GM19372 (cell line): ENCODE data around the gene UGT1A7.
"Not testable (repeated sequence)": the region's sequence is repeated elsewhere in the genome, so short reads cannot be mapped to it uniquely, and the experiment has no call there.

Source experiments
- ATAC-seq: cut with Tn5 transposase; IDR thresholded peaks from one replicate; pipeline ENCODE4 v1.9.1; 2021; ENCODE audit warnings: mild to moderate bottlenecking, low read depth, moderate library complexity; ENCODE audit not compliant: unreplicated experiment

The UGT1A7 gene

GRCh38 chr2:233679196-233679595, 2.5 kb upstream of the UGT1A7 start:
- ATAC-seq = no peak

GRCh38 chr2:233680361-233681045, 1.2 kb upstream of the UGT1A7 start:
- ATAC-seq = no peak

- no peak for ATAC-seq
Measured at GRCh38 chr2:233684640-233685039, 2.9 kb downstream of the UGT1A7 start.

- ATAC-seq = no peak
Measured at GRCh38 chr2:233686928-233687327, 5.2 kb downstream of the UGT1A7 start.

- ATAC-seq = no peak
Measured at GRCh38 chr2:233688341-233688740, 6.6 kb downstream of the UGT1A7 start.

GRCh38 chr2:233689031-233689430, 7.3 kb downstream of the UGT1A7 start:
- no peak for ATAC-seq

GRCh38 chr2:233689501-233689900, 7.8 kb downstream of the UGT1A7 start:
- ATAC-seq = no peak

- ATAC-seq = no peak
Measured at GRCh38 chr2:233690444-233690843, 8.7 kb downstream of the UGT1A7 start.

- no peak for ATAC-seq
Measured at GRCh38 chr2:233691443-233692433, 10.0 kb downstream of the UGT1A7 start.

- ATAC-seq = no peak
Measured at GRCh38 chr2:233692648-233693047, 10.9 kb downstream of the UGT1A7 start, which contains the start of gene UGT1A6. UGT1A6 (plus strand) TSS chr2:233692890; CDS start chr2:233693005, 115 bp downstream.

- no peak for ATAC-seq
Measured at GRCh38 chr2:233693963-233694362, 12.3 kb downstream of the UGT1A7 start.

- ATAC-seq = no peak
Measured at GRCh38 chr2:233698740-233699139, 17.0 kb downstream of the UGT1A7 start.

GRCh38 chr2:233699424-233700027, 17.8 kb downstream of the UGT1A7 start:
- no peak for ATAC-seq

GRCh38 chr2:233700028-233700635, 18.4 kb downstream of the UGT1A7 start:
- no peak for ATAC-seq

GRCh38 chr2:233700842-233701241, 19.1 kb downstream of the UGT1A7 start:
- ATAC-seq = not testable (repeated sequence)

GRCh38 chr2:233702238-233702637, 20.5 kb downstream of the UGT1A7 start:
- no peak for ATAC-seq

- ATAC-seq = no peak
Measured at GRCh38 chr2:233705911-233706506, 24.3 kb downstream of the UGT1A7 start.

GRCh38 chr2:233706720-233707119, 25.0 kb downstream of the UGT1A7 start:
- no peak for ATAC-seq

GRCh38 chr2:233707940-233708644, 26.4 kb downstream of the UGT1A7 start:
- no peak for ATAC-seq

GRCh38 chr2:233708942-233709341, 27.2 kb downstream of the UGT1A7 start:
- no peak for ATAC-seq
